H4 (cell line): ENCODE data around the gene METAP1. TPM values are rescaled to one million over a fixed set of nuclear protein-coding genes. Genes with fewer than 3 reads are reported as not detected.
A peak's percentile ranks its signal among the peaks of the same experiment; 100 is the strongest.
"Not testable (repeated sequence)": the region's sequence is repeated elsewhere in the genome, so short reads cannot be mapped to it uniquely, and the experiment has no call there.

ENCODE experiments used
- DNase-seq: peaks from one replicate; pipeline ENCODE4 v3.0.0-alpha.2; 2015; ENCODE audit warnings: low spot score
- total RNA-seq: library from RNA; depleted of rRNA; stranded (reverse); fragments of >200 nt; shearing (Covaris generic); gene quantifications from 2 replicates; pipeline ENCODE4 v1.2.3, GENCODE V29; 2014; rRNA removed

Gene METAP1
- 84.7 and 94.6 TPM in 2 replicates for total RNA-seq

DNA sequence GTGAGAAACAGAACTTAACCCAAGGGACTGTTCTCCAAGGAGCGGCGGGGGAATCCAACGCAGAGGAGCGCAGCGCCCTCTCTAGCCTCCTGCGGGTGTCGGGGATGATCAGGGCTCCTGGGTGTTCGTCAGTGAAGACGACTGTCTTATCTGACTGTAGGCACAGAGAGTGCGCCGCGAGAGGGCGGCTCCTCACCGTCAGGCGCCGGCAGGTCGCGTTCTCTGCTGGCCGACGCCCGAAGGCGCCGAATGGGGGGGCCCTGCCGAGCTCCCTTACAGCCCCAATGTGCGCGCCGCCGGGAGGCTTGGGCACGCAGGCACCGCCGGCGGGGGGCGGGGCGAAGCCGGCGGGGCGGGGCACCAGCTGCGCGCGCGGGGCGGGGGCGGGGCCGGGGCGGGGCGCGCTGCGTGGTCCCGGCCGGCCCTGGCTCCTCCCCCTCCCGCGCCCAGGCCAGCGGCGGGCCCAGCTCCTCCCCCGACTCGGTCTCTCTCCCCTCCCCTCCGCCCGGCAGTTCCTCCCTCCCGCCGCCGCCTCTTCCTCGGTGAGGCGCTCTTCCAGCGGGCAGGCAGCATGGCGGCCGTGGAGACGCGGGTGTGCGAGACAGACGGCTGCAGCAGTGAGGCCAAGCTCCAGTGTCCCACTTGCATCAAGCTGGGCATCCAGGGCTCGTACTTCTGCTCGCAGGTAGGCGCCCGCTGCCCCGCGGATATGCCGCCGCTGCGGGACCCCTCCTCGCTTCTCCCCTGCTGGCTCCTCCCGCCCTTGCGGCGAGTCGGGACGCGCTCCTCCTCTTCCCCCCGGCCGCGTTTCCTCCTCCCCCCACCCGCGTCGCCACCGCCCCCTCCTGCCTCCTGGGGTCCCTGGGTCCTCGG is at the start of gene METAP1:
METAP1 (plus strand) TSS at position 539 of the 873 bp plus-strand sequence; CDS start at position 572, 33 bp downstream.
- peak; percentile 87 for DNase-seq

DNA sequence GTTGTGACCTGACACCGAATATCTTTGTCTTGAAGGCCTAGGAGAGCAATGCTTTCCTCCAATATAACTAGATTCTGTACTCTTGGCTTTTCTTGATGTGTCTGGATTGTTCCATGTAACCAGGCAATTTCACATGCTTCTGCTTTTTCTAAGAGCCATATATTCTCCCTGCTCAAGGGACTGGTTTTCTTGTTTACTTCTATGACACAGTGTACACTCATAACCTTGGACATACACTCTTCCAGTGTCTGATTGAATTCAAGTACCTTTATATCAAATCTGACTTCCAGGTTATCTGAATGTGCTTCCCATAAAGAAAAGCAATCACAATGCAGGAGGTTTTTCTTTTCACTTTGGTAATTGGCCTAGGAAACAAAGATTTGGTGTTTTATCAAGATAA is 49.2 kb upstream of the METAP1 start:
- DNase-seq = no peak

DNA sequence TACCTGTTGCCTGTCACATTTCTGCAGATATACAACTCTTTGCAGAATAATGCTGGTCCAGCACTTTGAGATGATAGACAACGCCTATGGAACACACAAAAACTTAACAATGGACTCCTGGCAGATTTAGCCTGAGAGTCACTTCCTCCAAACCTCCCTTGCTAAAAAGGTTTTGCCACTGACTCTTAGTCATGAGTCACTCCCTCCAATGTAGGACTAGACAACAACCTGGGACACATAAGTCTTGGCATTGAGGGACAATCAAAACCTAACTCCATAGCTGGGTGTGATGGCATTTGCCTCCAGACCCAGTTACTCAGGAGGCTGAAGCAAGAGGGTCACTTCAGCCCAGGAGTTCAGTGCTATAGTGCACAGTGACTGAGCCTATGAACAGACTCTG is 44.6 kb upstream of the METAP1 start:
- DNase-seq = no peak

DNA sequence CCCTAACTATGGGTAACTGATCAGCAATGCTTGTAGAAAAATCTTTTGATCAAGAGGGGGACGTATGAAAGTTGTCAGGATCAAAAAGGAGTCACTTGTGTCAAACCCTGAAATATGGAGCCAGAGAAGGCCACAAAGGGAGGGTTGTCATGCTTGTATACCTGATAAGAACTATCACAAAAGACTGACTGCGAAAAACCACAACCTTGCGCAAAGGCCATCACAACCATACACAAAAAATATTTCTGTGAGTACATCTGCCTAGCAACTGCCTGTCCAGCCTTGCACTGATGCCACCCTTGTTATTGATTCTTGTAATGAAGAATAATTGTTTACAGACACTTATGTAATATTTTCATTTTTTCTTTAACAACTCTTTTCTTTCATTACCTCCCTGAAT is 43.8 kb upstream of the METAP1 start:
- DNase-seq = no peak

DNA sequence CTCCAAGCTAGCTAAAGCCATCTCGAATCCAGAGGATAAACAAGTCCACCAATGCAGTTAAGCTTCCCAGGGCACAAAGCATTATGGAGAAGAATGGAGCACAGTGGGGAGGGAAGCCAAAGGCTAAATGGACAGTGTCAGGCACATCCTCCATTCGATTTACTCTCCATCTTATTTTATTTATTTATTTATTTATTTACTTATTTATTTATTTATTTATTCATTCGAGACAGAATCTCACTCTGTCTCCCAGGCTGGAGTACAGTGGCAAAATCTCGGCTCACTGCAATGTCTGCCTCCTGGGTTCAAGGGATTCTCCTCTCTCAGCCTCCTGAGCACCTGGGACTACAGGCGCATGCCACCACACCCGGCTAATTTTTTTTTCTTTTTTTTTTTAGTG is 40.3 kb upstream of the METAP1 start:
- no peak for DNase-seq

DNA sequence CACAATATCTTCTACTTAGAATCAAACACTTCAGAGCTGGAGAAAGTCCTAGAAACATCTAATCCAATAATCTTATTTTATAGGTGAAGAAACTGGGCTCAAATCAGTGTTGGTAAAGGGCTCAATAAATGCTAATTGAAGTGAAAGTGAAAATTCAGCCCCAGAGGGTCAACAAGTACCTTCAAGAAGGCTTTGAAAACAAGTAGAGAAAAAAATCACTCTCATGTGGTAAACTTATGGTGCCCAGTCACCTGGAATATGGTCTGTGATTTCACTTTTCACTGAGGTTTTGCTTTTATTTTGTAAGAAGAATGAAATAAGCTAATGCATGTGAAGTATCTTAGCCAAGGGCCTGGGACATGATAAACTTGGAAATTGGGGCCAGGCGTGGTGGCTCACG is 37.5 kb upstream of the METAP1 start:
- no peak for DNase-seq

DNA sequence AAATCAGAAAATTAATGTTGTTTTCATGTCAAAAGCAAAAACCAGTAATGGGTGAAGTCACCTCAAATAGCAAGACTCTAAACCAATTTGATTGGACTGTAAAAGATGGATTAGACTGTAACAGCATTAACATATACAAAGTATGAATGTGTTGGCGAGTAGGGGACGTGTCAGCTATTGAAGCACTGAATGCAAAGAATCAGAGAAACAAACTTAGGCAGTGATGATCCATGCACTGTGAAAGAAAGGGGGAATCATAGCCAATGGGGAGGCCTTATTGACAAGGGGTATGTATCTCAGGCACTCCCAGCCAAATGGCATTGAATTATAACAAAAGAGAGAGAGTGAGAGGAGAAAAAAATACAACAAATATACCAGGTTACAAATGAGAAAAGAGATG is 36.1 kb upstream of the METAP1 start:
- no peak for DNase-seq

DNA sequence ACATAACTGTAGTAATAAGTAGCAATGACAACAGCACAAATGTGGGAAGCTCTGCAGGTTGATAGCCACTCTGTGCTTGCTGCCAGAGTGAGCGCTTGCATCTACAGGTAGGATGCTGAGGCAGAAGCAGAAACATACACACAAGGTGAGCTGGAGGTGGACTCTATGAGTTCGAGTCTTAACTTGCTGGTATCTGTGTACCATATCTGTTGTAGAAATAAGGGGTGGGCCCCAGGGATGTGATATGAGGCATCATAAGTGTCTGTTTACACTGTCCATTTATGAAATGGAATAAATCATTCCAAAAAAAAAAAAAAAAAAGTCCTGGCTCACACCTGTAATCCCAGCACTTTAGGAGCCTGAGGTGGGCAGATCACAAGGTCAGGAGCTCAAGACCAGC is 33.8 kb upstream of the METAP1 start:
- DNase-seq = no peak

DNA sequence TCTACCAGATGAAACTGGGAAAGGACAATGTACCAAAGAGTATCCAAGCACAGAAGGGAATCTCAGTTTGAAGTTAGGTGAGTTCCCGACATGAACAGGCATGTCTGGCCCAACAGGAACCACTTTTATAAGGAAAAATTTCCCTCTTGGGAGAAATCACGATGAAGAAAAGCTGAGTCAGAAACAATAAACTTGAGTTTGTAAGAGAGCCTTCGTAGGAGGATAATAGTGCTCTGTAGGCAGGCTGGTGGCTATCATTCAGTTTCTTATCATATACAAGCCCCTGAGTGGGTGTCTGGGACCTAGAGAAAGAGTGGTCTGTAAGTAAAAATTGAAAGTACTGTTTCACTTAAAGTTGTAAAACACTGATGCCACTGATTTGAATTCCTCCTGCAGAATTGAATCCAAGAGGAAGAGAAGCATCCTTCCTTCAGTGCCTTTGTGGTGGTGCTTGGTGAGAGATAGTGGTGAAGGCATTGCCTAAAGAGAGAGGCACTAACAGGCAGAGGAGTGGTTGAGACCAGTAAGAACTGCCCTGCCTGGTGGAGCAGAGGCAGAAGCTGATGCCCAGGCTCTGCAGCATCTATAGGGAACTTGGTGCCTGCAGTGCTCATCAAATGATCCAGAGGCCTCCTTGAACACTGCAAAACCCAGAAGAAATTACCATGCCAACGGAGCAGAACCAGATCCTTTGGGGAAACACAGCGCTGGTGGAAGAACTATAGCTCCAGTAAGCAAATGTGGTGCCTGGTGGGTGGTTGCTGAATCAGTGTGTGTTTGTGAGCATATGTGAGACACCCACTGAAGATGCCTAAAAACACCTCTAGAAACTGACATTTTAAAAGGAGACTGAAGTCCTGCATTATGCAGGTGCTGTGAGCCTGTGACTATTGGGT is 31.7 kb upstream of the METAP1 start:
- DNase-seq = no peak

DNA sequence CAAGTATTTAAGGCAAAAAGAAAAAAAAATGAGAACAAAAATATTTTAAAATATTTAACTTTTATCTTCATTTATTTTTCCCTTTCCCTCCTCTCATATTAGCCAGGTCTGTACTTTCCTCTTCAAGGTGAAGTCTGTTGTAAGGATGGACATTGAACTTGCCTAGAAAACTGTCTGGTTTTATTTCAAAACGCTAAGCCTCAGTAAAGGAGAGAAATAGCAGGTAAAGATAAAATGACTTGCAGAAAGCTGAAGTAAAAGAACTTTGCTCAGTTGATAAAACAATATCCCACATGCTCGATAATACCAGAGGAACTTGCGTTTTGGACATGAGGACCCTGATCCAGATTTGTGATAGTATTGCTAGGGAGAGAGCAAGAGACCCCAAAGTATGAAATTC is 28.6 kb upstream of the METAP1 start:
- DNase-seq = no peak

DNA sequence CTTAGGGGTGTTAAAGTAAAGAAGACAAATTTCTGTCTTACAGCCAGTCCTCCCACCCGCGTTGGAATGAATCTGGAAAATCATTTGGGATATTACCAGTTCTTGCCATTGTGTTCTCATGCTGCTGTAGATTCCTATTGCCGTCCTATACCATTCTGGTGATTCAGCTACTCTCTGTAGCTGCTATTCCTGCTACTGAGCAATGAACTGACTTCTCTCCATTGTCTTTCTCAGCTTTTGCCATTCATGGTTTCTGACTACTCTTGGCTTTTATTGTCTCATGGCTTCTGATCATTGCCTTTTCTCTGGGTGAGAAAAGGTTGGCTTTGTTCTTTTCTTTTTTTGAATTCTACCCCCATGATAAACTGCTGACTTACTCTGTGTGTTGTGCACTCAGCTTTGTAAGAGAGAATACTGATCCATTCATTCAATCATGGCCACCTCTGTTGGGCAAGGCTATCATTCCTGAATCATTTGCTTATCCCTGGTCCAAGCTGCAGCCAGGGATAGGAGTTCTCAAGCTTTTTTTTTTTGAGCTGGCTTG is 27.7 kb upstream of the METAP1 start:
- DNase-seq = no peak

DNA sequence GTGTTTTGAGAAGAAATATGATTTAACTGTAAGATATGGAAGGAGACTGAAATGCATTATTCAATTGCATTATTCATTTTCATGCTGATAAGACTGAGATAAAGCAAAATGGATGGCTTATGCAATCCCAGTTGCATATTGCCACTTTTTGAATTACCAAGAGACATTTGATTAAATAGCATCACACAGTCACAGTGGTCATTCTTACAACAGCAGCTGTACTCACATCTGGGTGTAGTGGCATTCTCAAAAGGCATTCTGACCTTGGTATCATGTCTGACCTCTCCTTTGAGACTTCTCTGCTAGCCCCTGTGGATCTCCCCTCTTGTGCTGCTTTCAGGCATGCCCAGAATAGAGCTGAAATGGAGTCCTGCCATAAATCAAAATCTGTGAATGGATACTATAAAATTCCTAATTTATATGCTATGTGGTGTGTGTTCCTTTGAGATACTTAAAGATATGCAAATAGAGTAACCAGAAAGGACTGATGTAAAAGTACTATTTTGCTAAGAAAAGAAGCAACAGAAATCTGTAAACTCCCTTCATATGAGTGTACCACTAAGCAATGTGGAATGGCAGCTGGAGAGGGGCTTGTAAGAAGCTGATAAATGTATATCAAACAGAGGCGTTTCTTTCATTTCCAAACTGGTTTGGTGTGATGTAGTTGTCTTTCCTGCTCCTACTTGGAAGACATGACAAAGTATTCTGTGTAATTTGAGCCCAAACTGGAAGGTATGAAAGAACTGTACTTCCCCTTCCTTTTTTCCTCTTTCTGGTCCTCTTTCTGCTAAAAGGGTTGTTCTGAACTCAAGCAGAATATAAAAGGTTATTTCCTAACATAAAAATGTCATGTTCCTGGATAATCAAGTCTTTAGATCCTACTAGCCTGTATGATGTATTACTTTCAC is 25.4 kb upstream of the METAP1 start:
- DNase-seq = no peak

DNA sequence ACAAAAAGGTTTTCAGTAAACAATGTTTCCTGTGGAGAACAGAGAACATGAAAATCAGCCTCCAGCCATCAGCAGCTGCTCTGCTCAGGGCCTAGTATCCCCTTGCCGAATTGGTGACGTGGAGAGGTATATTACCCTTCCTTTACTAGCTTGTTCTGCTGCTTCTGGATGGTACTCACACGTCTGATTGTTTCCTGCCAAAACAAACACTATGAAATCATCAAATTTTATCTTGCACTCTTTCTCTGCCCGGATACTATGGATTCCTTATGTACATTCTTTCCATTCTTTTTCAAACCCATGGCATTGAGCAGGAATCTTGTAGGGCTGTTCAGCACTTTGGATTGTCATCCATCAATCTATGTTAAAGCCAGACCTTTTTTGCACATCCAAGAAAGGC is 18.8 kb upstream of the METAP1 start:
- no peak for DNase-seq

DNA sequence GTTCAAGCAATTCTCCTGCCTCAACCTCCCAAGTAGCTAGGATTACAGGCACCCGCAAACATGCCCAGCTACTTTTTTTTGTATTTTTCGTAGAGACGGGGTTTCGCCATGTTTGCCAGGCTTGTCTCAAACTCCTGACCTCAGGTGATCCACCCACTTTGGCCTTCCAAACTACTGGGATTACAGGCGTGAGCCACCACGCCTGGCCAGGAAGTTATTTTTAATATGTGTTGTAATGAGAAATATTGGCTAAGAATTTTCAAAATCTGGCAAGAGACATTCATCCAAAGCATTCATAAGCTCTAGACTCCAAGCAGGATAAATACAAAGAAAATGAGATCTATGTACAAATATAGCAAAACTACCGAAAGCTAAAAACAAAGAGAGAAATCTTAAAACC is 18.0 kb upstream of the METAP1 start:
- DNase-seq = no peak

DNA sequence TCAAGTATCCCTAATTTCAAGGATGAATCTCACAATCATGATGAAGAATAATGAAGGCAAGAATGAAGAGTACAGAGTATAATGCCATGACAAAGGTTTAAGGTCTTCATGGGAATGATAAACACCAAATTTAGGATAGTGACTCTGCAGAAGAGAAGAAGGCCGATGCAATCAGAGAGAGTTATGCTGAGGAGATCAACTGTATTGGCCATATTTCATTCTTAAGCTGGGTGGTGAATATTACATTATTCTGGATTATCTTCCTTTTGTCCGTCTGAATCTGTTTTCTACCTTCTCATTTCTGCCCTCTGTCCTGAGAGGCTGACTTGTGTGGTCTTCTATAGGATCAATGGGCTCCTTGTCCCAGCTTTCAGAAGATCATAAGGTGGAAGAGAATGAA is 7.8 kb upstream of the METAP1 start:
- DNase-seq = no peak

DNA sequence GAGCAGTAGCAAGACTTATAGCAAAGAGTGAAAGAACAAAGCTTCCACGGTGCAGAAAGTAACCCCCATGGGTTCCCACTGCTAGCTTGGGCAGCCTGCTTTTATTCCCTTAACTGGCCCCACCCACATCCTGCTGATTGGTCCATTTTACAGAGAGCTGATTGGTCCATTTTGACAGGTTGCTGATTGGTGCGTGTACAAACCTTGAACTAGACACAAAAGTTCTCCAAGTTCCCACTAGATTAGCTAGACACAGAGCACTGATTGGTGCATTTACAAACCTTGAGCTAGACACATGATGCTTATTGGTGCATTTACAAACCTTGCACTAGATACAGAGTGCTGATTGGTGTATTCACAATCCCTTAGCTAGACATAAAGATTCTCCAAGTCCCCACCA is 2.7 kb upstream of the METAP1 start:
- not testable (repeated sequence) for DNase-seq

DNA sequence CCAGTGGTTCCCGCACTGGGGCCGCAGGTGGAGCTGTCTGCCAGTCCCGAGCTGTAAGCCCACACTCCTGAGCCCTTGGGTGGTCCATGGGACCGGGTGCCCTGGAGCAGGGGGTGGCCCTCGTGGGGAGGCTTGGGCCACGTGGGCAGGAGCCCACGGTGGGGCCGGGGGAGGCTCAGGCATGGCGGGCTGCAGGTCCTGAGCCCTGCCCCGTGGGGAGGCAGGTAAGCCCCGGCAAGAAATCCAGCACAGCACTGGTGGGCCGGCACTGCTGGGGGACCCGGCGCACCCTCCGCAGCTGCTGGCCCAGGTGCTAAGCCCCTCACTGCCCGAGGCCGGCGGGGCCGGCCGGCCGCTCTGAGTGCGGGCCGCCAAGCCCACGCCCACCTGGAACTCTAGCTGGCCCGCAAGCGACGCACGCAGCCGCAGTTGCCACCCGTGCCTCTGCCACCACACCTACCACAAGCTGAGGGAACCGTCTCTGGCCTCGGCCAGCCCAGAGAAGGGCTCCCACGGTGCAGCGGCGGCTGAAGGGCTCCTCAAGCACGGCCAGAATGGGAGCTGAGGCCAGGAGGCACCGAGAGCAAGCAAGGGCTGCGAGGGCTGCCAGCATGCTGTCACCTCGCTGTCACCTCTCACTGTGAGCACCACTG is 2.0 kb upstream of the METAP1 start:
- no peak for DNase-seq

DNA sequence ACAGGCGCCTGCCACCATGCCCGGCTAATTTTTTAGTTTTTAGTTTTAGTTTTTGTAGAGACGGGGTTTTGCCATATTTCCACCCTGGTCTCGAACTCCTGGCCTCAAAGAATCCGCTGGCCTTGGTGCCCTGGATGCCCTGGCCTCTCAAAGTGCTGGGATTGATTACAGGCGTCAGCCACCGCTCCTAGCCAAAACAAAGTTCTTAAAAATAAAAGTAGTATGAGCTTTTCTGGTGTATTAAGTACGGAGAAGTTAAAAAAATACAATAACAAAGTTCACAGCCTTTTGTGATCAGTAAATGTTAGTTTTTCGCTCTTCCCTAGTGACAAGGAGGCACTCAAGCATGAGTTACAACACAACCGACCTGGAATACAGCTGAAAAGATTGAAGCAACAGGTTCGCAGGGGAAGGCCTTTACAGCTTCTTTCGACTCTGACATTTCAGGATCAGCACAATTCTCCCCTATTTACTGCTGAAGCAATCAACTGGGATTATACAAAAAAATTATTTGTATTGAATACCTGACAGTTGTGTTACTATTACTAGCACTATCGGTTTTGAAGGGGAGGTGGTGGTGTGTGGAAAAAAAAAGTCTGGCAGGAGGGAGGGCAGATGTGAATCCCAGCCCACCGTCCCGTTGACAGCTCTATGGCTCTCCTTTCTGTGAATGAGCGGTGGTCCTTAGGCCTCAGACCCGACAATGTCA is 893 bp upstream of the METAP1 start:
- no peak for DNase-seq

DNA sequence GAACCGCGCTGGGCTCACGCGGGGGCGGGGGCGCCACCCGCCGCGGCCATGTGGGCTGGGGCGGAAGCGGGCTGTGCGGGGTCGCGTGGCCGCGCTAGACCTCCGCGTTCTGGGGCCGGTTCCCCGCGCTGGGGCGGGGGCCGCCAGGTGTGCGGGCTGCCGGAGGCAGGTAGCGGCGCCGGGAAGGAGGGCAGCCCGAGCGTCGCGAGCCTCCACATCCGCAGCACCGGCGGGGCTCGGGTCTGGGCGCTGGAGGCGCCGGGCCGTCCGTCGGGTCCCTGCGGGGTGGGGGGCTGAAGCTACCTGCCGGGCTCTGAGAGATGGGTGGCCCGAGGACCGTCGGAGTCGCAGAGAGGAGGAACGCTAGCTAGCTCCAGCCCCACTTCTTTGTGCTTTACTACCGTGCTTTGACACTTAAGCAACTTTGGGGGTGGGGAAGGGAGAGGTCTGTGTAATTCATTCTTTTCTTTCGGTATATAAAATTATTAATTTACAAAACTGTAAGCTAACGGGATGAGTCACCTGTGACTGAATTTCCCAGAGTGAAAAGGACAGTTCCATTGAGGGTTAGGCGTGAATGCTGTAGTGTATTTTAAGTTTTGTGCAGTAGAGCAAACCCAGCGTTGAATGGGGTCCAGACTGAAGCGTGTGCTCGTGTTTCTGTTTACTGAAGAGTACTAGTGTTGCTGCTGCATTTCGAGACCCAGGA is 689 bp downstream of the METAP1 start:
- peak; percentile 11 for DNase-seq

DNA sequence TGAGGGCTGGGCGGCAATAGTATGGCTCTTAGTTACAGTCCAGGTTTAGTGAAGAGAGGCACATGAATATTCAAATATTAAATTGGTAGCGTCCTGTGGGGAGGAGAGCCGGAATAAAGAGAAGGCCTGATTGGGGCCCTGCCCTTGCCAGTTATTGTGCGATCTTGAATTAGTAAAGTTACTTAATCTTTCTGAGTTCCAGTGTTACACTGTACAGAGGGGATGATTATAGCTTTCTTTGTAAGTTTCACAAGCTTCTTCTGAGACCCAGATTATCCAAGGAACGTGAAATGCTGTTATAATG is 1.2 kb downstream of the METAP1 start:
- DNase-seq = no peak
